ENCODE measurements around the gene CHRNG.

Gene CHRNG

DNA sequence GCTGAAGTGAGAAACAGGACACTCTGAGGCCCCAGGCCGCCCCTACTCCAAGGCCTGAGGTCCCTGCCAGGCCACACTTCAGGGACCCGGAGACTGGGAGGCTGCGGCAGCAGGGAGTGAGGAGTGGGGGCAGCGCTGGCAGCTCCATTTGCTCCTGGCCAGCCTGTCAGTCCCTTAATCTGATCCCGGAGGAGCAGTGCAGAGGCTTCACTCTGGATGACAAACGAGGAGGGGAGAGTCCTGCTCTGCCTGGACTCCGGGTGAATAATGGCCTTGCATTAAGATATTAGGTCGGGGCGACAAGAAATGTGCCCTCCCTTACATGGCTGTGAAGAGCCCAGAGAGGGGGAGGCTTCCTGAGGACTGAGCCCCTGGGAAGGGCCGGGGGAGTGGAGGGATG lies 33.6 kb upstream of the CHRNG start:
- DNase-seq: no peak

- no peak for DNase-seq
These were observed 32.8 kb upstream of the CHRNG start for GRCh38 chr2:232506709-232507108.

DNA sequence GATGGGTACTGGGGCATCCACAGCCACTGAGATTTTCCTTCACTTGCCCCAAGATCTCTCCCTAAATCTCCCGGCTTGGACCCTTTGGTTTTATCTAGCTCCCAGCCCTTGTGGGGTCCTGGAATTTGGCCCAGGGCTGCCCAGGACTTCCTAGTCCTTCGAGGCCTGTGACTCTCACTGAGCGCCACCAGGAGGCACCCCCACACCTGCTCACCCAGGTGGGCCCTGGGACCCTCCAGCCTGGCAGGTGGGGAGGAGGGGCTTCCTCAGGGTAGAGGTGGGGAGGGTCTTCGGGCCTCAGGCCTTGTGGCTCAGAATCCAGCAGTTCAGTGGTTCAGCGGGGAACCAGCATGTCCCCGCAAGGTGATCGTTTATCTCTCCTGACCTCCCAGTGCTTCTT lies 31.2 kb upstream of the CHRNG start:
- no peak for DNase-seq

DNA sequence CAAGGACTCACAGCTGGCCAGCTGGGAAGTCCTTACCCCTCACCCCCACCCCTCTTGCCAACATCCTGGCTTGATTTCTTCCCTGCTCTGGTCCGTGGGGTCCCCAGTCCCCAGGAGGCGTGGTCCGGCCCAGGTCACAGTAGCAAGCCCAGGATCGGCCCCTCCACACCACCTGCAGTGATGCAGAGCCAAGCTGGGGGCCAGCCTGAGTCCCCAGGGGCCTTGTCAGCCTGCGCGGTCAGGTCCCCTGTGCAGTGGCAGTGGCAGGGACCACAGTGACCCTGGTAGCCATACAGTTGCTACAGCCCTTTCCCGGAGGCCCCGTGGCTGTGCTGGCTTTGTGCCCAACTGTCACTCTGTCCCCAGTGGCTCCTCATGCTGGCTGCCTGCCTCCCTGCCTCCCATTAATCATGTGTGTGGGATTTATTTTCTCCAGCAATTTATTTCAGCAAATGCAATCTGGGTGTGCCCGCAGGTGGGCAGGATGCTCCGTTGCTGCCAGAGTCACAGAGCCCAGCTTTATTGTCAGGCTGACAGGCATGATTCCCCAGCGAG lies 28.1 kb upstream of the CHRNG start:
- DNase-seq: no peak

DNA sequence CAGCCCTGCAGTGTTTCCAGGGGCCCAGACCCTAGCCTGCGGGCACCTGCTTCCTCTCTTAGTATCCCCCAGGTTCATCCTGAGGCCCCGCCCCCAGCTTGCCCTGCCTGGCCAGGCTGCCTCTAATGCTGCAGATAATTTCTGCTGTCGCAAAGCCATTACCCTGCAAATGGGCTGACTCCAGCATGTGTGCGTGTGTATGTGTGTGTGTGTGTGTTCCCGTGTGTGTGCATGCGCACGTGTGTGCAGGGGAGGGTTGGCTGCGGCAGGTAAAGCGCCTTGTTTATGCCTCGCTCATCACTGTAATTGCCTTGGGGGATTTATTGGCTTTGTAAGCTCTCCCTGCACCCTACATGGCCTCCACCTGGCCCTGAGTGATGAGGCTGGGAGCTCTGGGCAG lies 26.9 kb upstream of the CHRNG start:
- no peak for DNase-seq

DNA sequence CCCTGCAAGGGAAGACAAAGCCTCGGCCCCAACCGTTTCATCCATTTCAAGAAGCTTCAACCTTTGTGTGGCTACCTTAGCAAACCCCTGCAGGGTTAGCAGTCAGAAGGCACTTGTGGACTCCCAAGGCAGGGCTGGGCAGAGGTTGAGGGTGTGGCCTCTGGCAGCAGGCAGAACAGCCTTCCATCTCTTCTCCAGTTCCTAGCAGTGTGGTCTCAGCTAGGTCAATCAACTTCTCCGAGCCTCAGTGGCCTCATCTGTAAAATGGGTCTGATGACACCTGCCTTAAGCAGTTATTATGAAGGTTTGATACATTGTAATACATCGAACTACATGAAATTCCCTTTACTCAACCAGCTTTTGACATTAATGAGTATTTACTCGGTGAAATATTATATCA lies 26.1 kb upstream of the CHRNG start:
- DNase-seq: no peak

GRCh38 chr2:232515639-232516038 lies 23.9 kb upstream of the CHRNG start:
- DNase-seq: no peak

DNA sequence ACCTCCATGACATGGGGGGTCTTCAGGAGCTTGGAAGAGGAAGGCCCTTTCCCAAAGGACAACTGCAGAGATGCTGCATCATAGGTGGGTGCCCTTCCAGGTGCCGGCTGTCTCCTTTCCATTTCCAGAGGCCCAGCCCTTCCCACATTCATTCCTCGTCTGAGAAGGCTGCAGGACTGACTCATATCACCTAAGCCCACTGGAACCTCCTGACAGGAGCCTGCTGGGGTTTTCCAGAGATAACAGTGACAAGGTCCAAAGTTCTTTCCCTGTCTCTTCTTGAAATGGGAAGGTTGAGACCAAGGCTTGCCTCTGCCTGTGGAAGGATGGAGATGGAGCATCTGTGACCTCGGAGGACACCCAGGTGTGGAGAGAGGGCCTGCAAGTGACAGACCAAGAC lies 22.9 kb upstream of the CHRNG start:
- no peak for DNase-seq

GRCh38 chr2:232518844-232519243 lies 20.6 kb upstream of the CHRNG start:
- no peak for DNase-seq

DNA sequence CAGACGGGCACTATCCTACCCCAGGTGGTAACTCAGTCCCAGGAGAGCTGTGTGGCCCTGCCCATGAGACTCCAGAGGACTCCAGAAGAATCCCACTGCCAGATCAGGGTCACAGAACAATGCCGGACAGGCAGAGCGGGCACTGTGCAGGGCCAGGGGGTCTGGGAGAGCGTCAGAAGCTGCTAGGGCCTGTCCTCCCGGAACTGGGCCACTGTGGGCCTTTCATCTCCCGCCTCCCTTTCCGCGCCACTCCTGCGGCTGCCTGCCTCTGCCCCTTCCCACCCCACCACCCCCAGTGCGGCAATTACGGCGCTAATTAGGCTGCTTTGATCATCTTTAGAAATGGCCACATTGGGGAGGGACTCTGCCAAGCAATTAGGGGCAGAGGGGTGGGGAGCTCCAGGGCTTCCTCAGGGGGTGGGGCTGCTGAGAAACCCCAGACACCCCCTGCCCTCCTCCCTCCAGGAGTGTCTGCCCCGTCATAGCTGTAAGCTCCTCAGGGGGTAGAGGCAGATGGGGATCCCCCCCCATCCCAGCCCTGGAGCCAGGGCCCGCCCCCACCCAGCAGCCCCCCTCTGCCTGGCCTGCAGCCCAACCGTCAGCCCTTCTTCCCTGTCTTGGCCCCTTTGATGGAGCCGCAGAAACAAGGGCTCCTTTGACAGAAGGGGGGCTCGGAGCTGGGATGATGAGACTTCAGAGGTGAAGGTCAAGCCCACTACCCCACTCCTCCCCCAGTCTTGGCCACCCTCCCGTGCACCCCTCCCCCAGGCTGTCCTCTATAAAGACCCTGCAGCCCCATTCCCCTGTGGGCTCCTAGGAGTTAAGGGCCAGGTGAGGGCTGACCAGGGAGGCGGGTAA lies 19.7 kb upstream of the CHRNG start, which contains the start of gene PRSS56:
TSS of gene PRSS56 (plus strand) at position 808 of the 858 bp plus-strand sequence. CDS start 211 bp downstream, outside the sequence.
- DNase-seq: no peak

GRCh38 chr2:232520489-232520888 lies 19.0 kb upstream of the CHRNG start:
- DNase-seq: no peak

DNA sequence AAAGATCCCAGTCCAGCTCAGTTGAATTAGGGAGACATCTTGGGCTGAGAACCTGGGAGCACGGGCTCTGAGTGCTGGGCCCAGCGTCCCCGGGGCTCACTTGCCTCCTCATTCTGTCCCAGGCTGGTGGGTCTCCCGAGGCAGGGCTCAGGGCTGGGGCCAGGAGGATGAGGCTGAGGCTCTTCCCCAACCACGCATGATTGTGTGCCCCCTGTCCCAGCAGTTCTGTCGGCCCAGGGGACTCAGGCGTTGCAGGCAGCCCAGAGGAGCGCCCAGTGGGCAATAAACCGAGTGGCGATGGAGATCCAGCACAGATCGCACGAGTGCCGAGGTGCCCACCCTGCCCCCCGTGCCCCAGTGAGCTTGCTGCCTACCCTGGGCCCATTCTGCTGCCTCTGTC lies 18.4 kb upstream of the CHRNG start:
- no peak for DNase-seq

- DNase-seq: peak; percentile 36
These were observed 17.4 kb upstream of the CHRNG start for GRCh38 chr2:232521959-232522622.

DNA sequence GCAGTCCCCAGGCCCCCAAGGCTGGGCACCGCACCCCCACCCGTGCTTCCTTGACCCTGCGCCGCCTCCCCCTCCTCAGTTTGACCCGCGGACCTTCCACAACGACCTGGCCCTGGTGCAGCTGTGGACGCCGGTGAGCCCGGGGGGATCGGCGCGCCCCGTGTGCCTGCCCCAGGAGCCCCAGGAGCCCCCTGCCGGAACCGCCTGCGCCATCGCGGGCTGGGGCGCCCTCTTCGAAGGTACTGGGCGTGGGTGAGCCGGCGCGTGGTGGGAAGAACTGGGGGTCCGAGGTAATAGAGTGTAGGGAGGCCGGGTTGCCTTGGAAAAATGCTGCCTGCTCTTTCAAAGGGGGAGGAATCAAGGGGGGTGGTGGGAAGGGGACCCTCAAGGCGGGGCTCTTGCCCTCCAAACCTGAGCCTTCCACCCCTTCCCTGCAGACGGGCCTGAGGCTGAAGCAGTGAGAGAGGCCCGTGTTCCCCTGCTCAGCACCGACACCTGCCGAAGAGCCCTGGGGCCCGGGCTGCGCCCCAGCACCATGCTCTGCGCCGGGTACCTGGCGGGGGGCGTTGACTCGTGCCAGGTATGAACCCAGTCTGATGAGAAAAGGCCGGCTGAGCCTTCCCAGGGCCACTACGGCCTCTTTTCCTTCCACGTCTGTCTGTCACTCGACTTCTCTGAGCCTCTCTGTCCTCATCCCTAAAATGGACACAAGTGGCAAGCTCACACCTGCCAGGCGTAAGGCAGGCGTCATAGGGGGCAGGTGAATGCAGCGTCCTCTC lies 16.7 kb upstream of the CHRNG start:
- no peak for DNase-seq

DNA sequence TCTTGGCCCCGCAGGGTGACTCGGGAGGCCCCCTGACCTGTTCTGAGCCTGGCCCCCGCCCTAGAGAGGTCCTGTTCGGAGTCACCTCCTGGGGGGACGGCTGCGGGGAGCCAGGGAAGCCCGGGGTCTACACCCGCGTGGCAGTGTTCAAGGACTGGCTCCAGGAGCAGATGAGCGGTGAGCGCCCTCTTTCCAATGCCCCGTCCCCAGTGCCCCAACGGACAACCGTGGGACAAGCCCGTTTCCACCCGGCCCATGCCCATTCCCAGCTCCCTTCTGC lies 16.1 kb upstream of the CHRNG start:
- no peak for DNase-seq

- no peak for DNase-seq
These were observed 15.6 kb upstream of the CHRNG start for GRCh38 chr2:232523682-232524597.

GRCh38 chr2:232524771-232525170 lies 14.7 kb upstream of the CHRNG start:
- no peak for DNase-seq

GRCh38 chr2:232525199-232525598 lies 14.3 kb upstream of the CHRNG start:
- DNase-seq: no peak

DNA sequence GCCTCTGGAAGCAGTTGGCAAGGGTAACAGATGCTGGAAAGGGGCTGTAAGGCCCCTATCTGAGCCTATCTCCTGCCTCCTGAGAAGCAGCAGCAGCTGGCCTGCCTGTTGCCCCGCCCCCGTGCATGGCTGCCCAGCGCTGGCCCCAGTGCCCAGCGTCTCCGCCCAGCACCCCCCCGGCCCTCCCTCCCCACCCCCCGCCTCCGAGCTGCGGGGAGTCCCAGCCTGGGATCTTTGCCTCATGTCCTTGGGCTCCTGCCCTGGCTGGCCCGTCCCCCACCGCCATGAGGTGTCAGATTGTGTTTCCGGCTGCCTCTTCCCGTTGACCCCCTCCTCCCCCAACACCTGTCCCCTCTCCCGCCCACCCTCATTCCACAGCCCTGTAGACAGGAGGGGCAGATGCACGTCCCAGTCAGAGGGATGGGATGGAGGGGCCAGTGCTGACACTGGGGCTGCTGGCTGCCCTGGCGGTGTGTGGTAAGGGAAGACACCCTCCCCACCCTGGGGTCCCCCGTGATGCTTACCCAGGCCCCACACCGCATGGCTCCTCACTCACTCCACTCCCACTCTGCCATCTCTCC lies 13.6 kb upstream of the CHRNG start, which contains the start of gene CHRND:
TSS of gene CHRND (plus strand) at position 370 of the 581 bp plus-strand sequence. CDS start at position 426, 56 bp downstream.
- DNase-seq: no peak

DNA sequence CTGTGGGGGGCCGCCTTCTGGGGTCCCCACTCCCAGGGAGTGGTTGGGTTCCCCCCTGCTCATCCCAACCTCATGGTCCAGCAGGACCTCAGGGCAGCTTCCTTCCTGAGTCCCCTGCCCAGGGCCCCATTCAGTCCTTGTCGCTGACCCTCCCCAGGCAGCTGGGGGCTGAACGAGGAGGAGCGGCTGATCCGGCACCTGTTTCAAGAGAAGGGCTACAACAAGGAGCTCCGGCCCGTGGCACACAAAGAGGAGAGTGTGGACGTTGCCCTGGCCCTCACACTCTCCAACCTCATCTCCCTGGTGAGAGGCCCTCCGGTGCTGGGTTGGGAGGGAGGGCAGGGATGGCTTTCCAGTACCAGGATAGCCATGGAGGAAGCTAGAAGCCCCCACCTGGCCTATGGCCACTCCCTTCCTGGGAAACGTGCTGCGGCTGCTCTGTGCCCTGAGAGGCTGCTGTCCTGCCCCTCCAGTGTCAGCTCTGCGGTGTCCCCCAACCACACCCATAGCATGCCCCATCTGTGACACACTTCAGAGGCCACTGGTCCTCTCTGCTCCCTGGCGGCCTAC lies 13.0 kb upstream of the CHRNG start:
- DNase-seq: no peak

DNA sequence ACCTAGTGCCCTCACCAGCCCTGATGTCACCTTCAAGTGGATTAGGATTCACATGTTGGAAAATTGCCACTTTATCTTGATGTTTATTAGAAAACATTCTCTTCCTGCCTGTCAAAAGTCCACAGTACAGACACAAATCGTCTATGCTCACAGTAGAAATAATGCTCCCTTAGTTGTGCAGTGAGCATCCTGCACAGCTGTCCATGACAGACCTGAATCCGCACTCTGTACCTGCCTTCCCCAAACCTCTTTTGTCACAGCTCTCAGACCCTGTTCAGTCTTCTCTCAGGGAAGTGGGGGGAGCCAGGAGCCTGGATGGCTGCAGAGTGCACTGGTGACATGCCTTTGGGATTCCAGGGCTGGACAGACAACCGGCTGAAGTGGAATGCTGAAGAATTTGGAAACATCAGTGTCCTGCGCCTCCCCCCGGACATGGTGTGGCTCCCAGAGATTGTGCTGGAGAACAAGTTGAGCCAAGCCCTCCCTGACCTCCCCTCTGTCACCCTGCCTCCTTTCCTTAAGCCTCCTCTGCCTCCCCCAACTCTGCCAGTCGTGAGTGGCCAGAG lies 11.5 kb upstream of the CHRNG start:
- no peak for DNase-seq

Data from central memory CD4-positive, alpha-beta T cell (primary cell).